Prostate gland (tissue), 2 donors: Measurements from ENCODE around the gene ABHD17C.

ENCODE experiments used
- POLR2A ChIP-seq: fragments of 450-650 bp; IDR thresholded peaks from one replicate; pipeline ENCODE4 v1.6.1; 2016; ENCODE audit warnings: antibody characterized with exemption, mild to moderate bottlenecking
- TF ChIP-seq, protein P1 (sequence below), 4 experiments: fragments of 200-600 bp in 2 of 4; fragments of 450-650 bp in 2 of 4; sonication (generic) in 2 of 4; IDR thresholded peaks; 1 replicate in 3 of 4; 2 replicates in 1 of 4; pipeline ENCODE4 v1.5.1; 2016 to 2019; ENCODE audit warnings: antibody characterized with exemption in 4 of 4, mild to moderate bottlenecking in 2 of 4, moderate library complexity in 2 of 4

DNA sequence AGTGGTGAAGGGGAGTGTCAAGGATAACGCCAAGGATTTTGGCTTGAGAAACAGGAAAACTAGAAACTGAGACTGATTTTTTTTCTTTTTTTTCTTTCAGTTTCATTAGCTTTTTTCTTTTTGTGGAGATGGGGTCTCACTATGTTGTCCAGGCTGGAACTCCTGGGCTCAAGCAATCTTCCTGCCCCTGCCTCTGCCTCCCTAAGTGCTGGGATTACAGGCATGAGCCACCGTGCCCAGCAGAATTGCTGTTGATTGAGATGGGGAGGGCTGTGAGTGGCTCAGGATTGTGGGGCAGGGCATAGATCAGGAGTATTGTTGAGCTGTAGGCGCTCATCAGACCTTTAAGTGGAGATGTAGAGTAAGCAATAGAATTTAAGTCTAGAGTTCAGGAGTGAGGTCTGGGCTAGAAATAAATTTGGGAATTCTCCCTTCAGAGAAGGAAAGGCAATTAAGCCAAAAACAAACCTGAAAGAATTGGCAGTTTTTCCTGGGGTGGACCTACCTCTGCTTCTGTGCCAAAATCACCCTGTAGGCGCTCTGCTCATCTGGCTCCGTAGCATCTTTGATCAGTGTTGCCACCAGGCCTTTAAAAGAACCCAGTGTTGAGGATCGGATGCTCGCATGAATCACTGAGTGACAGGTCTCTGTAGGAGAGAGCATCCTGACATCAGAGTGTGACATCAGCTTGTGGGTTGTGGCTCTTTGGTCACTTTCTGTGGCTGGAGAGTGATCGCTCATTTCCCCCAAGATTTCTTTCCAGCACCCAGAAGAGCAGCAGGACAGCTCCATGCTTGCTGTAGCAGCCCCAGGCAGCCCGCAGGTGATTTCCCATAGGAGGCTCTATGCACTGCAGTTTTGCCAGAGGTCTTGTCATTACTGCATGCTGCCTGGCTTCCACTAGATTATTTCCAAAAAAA, 15.8 kb downstream of the ABHD17C start:
- TF ChIP-seq, protein P1, sequence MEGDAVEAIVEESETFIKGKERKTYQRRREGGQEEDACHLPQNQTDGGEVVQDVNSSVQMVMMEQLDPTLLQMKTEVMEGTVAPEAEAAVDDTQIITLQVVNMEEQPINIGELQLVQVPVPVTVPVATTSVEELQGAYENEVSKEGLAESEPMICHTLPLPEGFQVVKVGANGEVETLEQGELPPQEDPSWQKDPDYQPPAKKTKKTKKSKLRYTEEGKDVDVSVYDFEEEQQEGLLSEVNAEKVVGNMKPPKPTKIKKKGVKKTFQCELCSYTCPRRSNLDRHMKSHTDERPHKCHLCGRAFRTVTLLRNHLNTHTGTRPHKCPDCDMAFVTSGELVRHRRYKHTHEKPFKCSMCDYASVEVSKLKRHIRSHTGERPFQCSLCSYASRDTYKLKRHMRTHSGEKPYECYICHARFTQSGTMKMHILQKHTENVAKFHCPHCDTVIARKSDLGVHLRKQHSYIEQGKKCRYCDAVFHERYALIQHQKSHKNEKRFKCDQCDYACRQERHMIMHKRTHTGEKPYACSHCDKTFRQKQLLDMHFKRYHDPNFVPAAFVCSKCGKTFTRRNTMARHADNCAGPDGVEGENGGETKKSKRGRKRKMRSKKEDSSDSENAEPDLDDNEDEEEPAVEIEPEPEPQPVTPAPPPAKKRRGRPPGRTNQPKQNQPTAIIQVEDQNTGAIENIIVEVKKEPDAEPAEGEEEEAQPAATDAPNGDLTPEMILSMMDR (IDR thresholded peaks at IDR 0.05), result no peak
- TF ChIP-seq POLR2A, result no peak
